Neural crest cell (in vitro differentiated cells): ENCODE measurements around the gene IRX4. TPM values are rescaled to one million over a fixed set of nuclear protein-coding genes. Genes with fewer than 3 reads are reported as not detected.

Experiments
- DNase-seq: peaks from one replicate; pipeline ENCODE4 v3.0.0; 2021; ENCODE audit warnings: low read depth, mixed read lengths, low spot score
- H3K27ac Mint-ChIP-seq: one replicate; pipeline ENCODE4 v1.8.0; 2021; ENCODE audit warnings: mild to moderate bottlenecking, mixed read lengths; ENCODE audit not compliant: unreplicated experiment
- H3K27me3 Mint-ChIP-seq: 2 replicates; pipeline ENCODE4 v1.8.0; 2021; ENCODE audit warnings: low read depth, mild to moderate bottlenecking, mixed read lengths
- H3K36me3 Mint-ChIP-seq: 2 replicates; pipeline ENCODE4 v1.8.0; 2021; ENCODE audit warnings: low read depth, mild to moderate bottlenecking, mixed read lengths
- H3K4me1 Mint-ChIP-seq: 2 replicates; pipeline ENCODE4 v1.8.0; 2021; ENCODE audit warnings: mixed read lengths
- H3K4me3 Mint-ChIP-seq: one replicate; pipeline ENCODE4 v1.8.0; 2021; ENCODE audit warnings: mild to moderate bottlenecking, mixed read lengths
- H3K9me3 Mint-ChIP-seq: 2 replicates; pipeline ENCODE4 v1.8.0; 2021; ENCODE audit warnings: mixed read lengths
- CTCF ChIP-seq: fragments of 200-600 bp; sonication (generic); conservative IDR thresholded peaks from 2 replicates; pipeline ENCODE4 v1.5.0; 2021; ENCODE audit warnings: antibody characterized with exemption, mild to moderate bottlenecking
- total RNA-seq: library from RNA; stranded (reverse); gene quantifications from 2 replicates; pipeline ENCODE4 v1.2.1, GENCODE V29; 2021

IRX4 gene
- total RNA-seq, 1 donor from 2014 or later = 0.28 TPM

DNA sequence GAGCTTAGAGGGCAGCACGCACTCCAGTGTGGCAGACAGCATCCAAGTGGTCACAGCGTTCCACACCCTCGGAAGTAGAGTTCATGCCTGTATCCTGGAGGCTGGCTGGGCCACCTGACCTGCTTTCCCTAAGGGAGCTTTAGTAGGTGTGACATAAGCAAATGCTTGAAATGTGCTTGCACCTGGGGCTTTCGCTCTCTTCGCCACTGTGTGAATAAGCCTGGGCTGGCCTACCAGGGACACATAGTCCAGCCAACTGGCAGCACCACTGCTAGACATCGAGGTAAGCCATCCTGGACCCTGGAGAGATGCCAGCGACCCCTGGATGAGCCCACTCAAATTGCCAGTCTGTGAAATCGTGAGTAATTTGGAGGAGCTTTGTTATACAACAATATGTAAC, 24.9 kb upstream of the IRX4 start:
- Mint-ChIP-seq H3K27me3 (peaks cover 10% of the 10 kb centered on the region), H3K36me3 (peaks cover 8% of the 10 kb centered on the region), H3K27ac (no peak overlapping the region), H3K4me1 (no peaks in the 10 kb centered on the region), H3K9me3 (peaks cover 8% of the 10 kb centered on the region), H3K4me3 (no peak overlapping the region)
- no peak for TF ChIP-seq CTCF
- no peak for DNase-seq

DNA sequence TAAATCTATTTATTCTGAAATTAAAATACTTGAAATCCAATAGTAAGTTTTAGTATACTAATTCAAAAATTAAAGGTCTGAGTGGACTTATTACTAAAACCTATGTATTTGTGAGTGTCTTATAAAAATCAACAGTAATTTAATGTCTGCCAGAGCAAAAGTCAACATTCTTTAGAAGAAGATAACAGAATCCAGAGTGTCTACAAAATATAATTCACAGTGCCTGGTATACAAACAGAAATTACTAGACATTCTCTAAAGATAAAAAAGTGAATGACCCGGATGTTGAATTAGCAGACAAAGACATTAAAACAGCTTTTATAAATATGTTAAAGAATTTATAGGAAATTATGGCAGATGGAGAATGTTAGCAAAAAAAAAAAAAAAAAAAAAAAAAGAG, 22.4 kb upstream of the IRX4 start:
- DNase-seq = no peak
- peaks cover 8% of the 10 kb centered on the region for H3K9me3 Mint-ChIP-seq

DNA sequence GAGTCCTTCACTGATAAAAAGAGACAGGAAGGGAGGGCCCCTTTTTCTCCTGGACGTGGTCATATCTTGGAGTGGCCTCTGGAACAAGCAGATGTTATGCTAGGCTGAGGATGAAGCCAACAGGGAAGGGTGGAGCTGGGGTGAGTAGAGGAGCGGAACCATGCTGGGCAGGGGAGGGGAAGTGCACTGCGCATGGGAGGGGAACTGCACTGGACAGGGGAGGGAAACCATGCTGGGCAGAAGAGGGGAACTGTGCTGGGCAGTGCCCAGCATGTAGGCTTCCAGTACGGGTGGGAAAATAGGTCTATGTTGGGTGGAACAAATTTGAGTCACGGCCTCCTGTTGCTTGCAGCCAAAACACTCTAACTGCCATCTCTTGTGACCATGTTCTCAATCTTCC, 19.3 kb upstream of the IRX4 start:
- DNase-seq = no peak
- TF ChIP-seq CTCF = no peak
- Mint-ChIP-seq H3K36me3 (peaks cover 8% of the 10 kb centered on the region), H3K4me3 (no peak overlapping the region), H3K4me1 (no peaks in the 10 kb centered on the region), H3K27me3 (peaks cover 18% of the 10 kb centered on the region), H3K9me3 (peaks cover 8% of the 10 kb centered on the region), H3K27ac (no peak overlapping the region)

More for the DNA sequence above, 22.4 kb upstream of the IRX4 start:
- Mint-ChIP-seq H3K36me3 (peaks cover 8% of the 10 kb centered on the region), H3K4me3 (no peak overlapping the region), H3K4me1 (no peaks in the 10 kb centered on the region), H3K27ac (no peak overlapping the region), H3K27me3 (peaks cover 18% of the 10 kb centered on the region)
- TF ChIP-seq CTCF = no peak

DNA sequence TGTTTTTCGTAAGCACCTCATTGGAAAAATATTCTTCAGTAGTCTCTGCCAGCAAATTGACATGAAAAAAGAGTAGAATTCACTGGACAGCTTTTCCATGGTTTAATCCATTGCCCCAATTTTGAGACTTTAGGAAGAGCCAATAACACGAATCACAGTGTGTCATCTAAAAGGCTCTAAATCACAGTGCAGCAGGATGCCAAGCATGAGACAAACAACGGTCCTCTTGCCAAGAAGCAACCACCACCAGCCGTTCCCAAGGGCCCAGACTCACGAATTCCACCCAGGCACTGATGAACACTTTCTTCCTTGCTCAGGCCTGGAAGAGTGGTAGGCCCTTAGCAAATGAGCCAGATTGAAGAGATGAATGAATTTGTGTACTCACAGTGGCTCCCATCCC, 18.3 kb upstream of the IRX4 start:
- no peak overlapping the region for H3K27ac Mint-ChIP-seq
- peaks cover 8% of the 10 kb centered on the region for H3K9me3 Mint-ChIP-seq
- H3K4me1 Mint-ChIP-seq = no peaks in the 10 kb centered on the region
- DNase-seq = no peak
- H3K36me3 Mint-ChIP-seq = peaks cover 8% of the 10 kb centered on the region
- peaks cover 18% of the 10 kb centered on the region for H3K27me3 Mint-ChIP-seq
- no peak overlapping the region for H3K4me3 Mint-ChIP-seq
- no peak for TF ChIP-seq CTCF

- Mint-ChIP-seq H3K9me3 (peaks cover 5% of the 10 kb centered on the region), H3K4me1 (no peaks in the 10 kb centered on the region), H3K27me3 (peaks cover 24% of the 10 kb centered on the region), H3K36me3 (peaks cover 4% of the 10 kb centered on the region), H3K4me3 (no peak overlapping the region), H3K27ac (no peak overlapping the region)
- TF ChIP-seq CTCF = no peak
- no peak for DNase-seq
Observed at GRCh38 chr5:1899201-1899600, 16.5 kb upstream of the IRX4 start.
